ENCODE results near the gene CAMTA1. TPM values are rescaled to one million over a fixed set of nuclear protein-coding genes. Genes with fewer than 3 reads are reported as not detected.

CAMTA1 gene
- total RNA-seq, 2 donors from 2014 or later = 36.5 to 57.5 TPM

DNA sequence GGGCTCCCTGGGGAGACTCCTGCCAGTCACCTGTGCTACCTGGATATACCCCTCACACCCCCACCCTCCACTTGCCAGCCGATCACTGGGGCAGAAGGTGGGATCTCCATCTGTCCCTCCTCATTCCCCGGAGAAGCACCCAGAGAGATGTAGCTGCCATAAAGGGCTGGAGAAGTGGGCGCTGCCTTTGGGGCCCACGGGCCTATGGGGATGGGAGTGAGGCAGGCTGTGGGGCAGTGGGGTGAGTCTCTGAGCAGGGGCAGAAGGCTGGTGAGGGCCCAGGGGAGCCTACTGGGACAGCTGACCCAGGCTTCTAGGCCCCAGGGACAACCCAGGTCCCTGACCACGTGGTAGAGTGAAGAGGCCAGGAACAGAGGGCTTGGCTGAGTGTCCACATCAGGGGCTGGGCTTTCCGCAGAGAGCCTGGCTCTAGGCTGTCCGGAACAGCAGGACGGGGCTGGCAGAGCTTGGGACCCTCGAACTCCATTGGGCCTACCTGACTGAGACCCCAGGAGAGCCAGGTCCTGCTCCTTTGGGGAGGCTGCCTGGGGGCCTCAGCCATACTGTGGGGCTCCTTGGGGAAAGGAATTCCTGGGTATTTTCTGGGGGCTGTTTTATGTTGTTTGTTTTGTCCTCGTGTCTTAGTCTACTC, 780.0 kb downstream of the CAMTA1 start:
- no peaks in the 10 kb centered on the region for H3K4me1 Mint-ChIP-seq (ENCODE audit: low read depth in 2 of 2)

DNA sequence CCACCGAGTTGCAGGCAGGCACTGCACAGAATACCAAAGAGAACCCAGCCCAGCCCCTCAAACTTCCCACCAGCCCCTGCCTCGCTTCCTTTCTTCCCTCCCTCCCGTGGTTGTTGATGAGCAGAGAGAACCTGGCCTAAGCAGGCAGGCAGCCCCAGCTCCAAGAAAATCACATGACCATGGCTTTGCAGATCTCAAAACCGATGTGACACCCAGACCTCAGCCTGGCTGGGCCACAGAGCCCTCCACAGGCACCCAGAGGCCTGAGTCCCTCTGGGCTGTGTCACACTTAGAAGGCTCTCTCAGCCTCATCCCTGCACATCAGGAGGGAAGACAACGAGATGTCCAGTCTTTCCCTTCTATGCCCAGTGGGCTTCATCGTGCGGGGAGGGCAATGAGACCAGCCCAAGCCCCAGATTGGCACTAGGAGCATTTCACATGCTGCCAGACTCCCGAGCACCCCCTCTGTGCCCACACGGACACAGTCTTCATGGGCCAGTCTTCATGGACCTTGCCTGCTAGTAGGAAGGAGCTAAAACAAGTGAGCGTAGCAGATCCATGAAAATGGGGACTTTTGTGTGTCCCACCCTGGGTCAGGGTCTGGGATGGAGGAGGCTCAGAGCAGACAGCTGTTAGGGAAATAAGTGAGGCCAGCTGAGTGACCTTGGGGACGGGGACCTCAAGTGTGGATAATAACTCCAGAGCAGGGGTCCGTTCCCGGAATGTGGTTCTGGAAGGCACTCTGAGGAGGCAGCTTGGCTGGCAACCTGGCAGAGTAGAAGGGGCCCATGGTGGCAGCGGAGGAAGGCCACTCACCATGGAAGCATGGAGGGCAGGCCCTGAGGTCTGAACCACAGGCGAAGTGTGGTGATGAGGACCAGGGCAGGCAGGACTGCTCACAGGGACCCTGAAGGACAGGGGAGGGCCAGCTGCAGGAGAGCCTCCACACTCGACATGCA, 781.4 kb downstream of the CAMTA1 start:
- Mint-ChIP-seq H3K4me3 (no peak overlapping the region), H3K36me3 (no peaks in the 10 kb centered on the region), H3K9me3 (no peaks in the 10 kb centered on the region), H3K27ac (no peak overlapping the region), H3K27me3 (no peaks in the 10 kb centered on the region), H3K4me1 (ENCODE audit: low read depth in 2 of 2) (no peaks in the 10 kb centered on the region)
- ATAC-seq = peak in 1 of 2 donors; percentile 18
- DNase-seq (ENCODE audit: low spot score) = no peak

More for the DNA sequence above, 780.0 kb downstream of the CAMTA1 start:
- no peaks in the 10 kb centered on the region for H3K9me3 Mint-ChIP-seq
- ATAC-seq (no peak), DNase-seq (ENCODE audit: low spot score) (no peak)
- no peak overlapping the region for H3K27ac Mint-ChIP-seq
- H3K36me3 Mint-ChIP-seq = no peaks in the 10 kb centered on the region
- H3K27me3 Mint-ChIP-seq = no peaks in the 10 kb centered on the region
- no peak overlapping the region for H3K4me3 Mint-ChIP-seq

DNA sequence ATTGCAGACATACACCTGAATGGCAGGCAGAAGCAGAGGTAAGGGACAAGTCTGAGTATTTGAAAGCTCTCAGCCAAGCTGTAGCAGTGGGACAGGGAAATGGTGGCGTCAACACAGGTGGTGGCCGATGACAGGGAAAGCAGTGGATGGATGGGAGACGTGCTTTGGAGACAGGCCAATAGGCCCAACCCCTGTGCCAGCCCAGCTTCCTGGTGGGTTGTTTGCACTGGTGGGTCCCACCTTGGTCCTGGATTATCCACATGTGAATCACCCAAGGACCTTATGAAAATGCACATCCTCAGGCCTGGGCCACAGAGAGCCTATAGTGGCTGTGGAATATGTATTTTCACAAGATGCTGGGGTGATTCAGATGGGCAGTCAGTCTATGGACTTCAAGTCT, 782.1 kb downstream of the CAMTA1 start:
- H3K4me1 Mint-ChIP-seq (ENCODE audit: low read depth in 2 of 2) = no peaks in the 10 kb centered on the region
- ATAC-seq = peak in 1 of 2 donors; percentile 19
- H3K9me3 Mint-ChIP-seq = no peaks in the 10 kb centered on the region
- no peak overlapping the region for H3K27ac Mint-ChIP-seq
- no peaks in the 10 kb centered on the region for H3K36me3 Mint-ChIP-seq
- H3K4me3 Mint-ChIP-seq = no peak overlapping the region
- H3K27me3 Mint-ChIP-seq = no peaks in the 10 kb centered on the region
- no peak for DNase-seq (ENCODE audit: low spot score)

DNA sequence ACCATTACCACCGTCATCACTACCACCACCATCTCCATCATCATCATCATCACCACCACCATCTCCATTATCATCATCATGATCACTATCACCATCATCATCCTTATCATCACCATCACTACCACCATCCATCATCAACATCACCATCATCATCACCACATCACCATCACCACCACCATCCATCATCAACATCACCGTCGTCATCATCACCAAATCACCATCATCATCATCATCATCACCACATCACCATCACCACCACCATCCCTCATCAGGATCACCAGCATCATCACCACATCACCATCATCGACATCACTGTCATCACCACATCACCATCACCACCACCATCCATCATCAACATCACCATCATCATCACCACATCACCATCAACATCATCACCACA, 782.8 kb downstream of the CAMTA1 start:
- Mint-ChIP-seq H3K36me3 (no peaks in the 10 kb centered on the region), H3K27me3 (no peaks in the 10 kb centered on the region), H3K27ac (no peak overlapping the region), H3K9me3 (no peaks in the 10 kb centered on the region), H3K4me1 (ENCODE audit: low read depth in 2 of 2) (no peaks in the 10 kb centered on the region), H3K4me3 (no peak overlapping the region)
- DNase-seq (ENCODE audit: low spot score) (no peak), ATAC-seq (no peak)

DNA sequence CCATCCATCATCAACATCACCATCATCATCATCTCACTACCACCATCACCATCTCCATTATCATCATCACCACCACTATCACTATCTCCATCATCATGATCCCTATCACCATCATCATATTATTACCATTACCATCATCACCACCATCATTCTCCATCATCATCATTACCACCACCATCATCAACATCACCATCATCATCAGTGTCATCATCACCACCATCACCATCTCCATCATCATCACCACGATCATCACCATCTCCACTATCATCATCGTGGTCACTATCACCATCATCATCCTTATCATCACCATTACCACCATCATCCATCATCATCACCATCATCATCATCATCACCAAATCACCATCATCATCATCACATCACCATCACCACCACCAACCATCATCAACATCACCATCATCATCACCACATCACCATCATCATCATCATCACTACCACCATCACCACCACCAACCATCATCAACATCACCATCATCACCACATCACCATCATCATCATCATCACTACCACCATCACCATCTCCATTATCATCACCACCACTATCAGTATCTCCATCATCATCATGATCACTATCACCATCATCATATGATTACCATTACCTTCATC, 783.8 kb downstream of the CAMTA1 start:
- no peaks in the 10 kb centered on the region for H3K36me3 Mint-ChIP-seq
- H3K27ac Mint-ChIP-seq = no peak overlapping the region
- ATAC-seq (no peak), DNase-seq (ENCODE audit: low spot score) (no peak)
- no peaks in the 10 kb centered on the region for H3K27me3 Mint-ChIP-seq
- no peaks in the 10 kb centered on the region for H3K4me1 Mint-ChIP-seq (ENCODE audit: low read depth in 2 of 2)
- H3K4me3 Mint-ChIP-seq = no peak overlapping the region
- H3K9me3 Mint-ChIP-seq = no peaks in the 10 kb centered on the region

DNA sequence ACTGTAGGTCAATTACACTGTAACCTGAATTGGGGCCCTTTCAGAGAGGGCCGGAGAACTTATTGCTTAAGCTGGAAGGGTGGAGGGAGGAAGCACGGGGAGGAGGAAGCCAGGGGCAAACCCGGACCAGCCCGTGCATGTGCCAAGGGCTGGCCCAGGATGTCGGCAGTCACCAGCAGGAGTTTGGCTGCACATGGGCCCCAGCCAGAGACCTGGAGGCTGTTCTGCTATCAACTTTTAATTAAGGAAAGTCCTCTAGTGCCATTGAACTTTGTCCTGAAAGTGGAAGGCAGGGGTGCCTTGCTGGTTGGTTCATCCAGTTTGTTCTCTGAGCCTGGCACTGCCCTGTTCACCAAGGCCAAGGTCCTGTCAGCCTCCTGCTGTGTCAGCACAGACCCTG, 785.1 kb downstream of the CAMTA1 start:
- H3K4me1 Mint-ChIP-seq (ENCODE audit: low read depth in 2 of 2) = no peaks in the 10 kb centered on the region
- no peaks in the 10 kb centered on the region for H3K9me3 Mint-ChIP-seq
- ATAC-seq (no peak), DNase-seq (ENCODE audit: low spot score) (no peak)
- no peak overlapping the region for H3K4me3 Mint-ChIP-seq
- H3K27ac Mint-ChIP-seq = no peak overlapping the region
- H3K27me3 Mint-ChIP-seq = no peaks in the 10 kb centered on the region
- no peaks in the 10 kb centered on the region for H3K36me3 Mint-ChIP-seq

DNA sequence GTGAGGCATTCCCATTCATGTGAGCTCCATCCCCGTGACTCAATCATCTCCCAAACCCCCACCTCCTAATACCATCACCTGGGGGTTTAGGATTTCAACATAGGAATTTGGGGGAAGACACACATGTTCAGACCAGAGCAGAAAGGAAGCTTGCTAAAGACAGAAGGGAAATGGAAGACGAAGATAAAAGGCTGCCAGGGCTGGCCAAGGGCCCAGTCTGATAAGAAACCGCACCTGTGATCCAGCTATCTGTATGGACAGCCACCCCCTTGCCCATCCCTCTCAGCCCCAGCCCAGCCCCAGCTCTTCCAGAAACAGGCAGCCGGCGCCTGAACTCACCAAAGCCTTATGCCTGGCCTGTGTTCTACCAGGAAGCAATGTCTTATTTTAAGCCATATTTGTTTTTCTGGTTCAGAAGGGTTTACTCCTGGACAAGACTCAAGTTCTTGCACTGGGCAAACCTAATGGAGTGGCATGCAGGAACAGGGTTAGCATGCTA, 787.4 kb downstream of the CAMTA1 start:
- no peaks in the 10 kb centered on the region for H3K9me3 Mint-ChIP-seq
- DNase-seq (ENCODE audit: low spot score) (no peak), ATAC-seq (no peak)
- H3K4me1 Mint-ChIP-seq (ENCODE audit: low read depth in 2 of 2) = no peaks in the 10 kb centered on the region
- no peak overlapping the region for H3K27ac Mint-ChIP-seq
- H3K4me3 Mint-ChIP-seq = no peak overlapping the region
- H3K36me3 Mint-ChIP-seq = no peaks in the 10 kb centered on the region
- H3K27me3 Mint-ChIP-seq = peaks cover 0 to 5% of the 10 kb centered on the region in 2 donors

DNA sequence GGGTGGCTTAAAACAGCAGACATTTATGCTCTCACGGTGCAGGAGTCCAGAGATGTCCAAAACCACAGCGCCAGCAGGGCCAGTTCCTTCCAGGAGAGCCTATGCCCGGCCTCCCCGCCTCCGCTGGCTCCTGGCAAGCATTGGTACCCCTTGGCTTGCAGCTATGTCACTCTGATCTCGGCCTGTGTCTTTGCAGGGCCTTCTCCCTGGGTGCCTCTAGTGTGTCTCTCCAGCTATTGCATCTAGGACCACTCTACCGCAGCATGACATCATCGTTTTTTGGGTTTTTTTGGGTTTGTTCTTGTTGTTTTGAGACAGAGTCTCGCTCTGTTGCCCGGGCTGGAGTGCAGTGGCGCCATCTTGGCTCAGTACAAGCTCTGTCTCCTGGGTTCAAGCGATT, 788.2 kb downstream of the CAMTA1 start:
- H3K9me3 Mint-ChIP-seq = no peaks in the 10 kb centered on the region
- H3K4me3 Mint-ChIP-seq = no peak overlapping the region
- H3K27me3 Mint-ChIP-seq = peaks cover 0 to 5% of the 10 kb centered on the region in 2 donors
- no peak overlapping the region for H3K27ac Mint-ChIP-seq
- H3K36me3 Mint-ChIP-seq = no peaks in the 10 kb centered on the region
- H3K4me1 Mint-ChIP-seq (ENCODE audit: low read depth in 2 of 2) = no peaks in the 10 kb centered on the region
- DNase-seq (ENCODE audit: low spot score) (no peak), ATAC-seq (no peak)

DNA sequence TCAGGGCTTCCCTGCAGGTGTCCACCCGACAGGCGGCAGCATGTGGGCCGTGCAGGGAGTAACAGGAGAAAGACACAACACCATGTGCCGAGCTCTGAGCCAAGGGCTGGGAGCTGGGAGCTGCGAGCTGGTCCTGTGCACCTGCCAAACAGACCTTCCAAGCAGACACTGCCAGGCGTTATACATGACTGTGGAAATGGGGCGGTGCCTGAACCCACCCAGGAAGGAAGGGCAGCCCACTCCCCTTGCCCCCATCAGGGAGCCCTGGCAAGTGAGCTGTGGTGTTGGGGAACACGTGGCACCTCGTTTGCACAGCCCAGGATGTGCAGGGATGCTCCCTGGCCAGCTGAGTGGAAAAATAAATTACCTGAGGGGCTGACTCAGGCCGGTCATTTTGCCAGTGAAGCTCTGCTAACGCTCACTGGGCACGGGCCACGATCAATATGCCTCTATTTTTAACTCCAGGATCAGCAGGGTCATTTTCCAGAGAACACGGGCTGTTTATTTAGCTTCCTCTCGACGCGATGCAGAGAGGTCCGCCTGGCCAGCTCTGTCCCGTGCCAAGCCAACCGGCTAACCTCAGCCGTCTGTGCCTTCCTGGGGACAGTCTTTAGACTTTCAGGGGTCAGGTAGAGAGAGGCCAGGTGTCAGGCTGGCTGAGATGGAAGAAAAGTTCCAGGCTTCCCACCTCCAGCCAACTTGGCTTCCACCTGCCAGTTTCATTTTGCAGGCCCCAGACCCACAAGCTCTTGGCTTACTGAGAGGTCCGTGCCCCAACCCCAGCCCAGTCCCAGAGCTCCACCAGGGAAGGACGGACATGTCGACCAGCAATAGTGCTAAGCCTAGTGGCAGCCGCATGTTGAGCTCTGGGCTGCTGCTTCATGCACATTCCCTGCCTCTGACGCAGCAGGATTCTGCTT, 789.1 kb downstream of the CAMTA1 start:
- Mint-ChIP-seq H3K27me3 (peaks cover 0 to 5% of the 10 kb centered on the region in 2 donors), H3K9me3 (no peaks in the 10 kb centered on the region), H3K27ac (no peak overlapping the region), H3K4me3 (no peak overlapping the region), H3K4me1 (ENCODE audit: low read depth in 2 of 2) (no peaks in the 10 kb centered on the region), H3K36me3 (no peaks in the 10 kb centered on the region)
- ATAC-seq (no peak), DNase-seq (ENCODE audit: low spot score) (no peak)

DNA sequence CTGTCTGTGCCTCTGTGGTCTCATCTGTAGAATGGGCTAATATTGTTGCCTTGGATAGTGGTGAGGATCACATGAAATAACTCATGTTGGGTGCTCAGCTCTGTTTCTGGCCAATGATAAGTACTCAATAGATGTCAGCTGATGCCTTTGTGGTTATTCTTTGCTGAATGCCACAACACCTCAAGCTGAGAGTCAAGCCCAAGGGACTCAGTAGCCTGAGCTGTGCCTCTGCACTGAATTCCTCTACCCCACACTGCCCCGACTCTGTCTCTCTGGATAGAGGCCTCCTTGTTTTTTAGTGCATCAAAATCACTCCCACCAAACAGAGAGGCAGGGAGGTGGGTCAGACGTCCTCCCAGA, 789.8 kb downstream of the CAMTA1 start:
- no peak overlapping the region for H3K27ac Mint-ChIP-seq
- H3K36me3 Mint-ChIP-seq = no peaks in the 10 kb centered on the region
- H3K27me3 Mint-ChIP-seq = peaks cover 0 to 5% of the 10 kb centered on the region in 2 donors
- H3K4me3 Mint-ChIP-seq = no peak overlapping the region
- no peak for DNase-seq (ENCODE audit: low spot score)
- H3K9me3 Mint-ChIP-seq = no peaks in the 10 kb centered on the region
- ATAC-seq = no peak
- no peaks in the 10 kb centered on the region for H3K4me1 Mint-ChIP-seq (ENCODE audit: low read depth in 2 of 2)

DNA sequence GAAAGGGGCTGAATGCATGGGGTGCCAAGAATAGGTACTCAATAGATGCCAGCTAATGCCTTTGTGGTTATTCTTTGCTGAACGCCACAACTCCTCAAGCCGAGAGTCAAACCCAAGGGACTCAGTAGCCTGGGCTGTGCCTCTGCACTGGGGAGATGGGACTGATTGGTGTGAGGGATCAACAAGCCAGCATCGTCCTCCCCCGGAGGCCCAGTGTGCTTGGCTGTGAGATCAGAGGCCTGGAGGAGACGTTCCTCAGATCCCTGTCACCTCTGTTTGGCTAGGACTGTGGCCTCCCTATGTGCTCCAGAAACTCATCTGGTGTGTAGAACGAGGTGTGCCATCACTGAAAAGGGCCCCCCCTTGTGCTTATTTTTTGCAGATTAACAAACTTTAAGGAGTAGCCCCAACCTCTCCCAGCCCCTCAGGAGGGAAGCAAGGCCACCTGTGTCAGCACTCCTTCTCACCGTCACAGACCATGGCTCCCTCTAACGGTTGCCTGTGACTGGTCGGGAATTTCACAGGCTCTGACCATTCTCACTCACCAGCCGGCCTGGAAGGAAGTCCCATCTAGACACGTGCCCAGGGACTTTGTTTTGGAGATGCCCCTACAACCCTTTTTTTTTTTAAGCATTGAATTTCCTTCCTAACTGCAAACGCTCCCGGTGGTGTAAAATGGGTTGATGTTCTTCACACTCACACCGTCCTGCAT, 791.8 kb downstream of the CAMTA1 start:
- DNase-seq (ENCODE audit: low spot score) (peak; percentile 34), ATAC-seq (no peak)
- peaks cover 0 to 5% of the 10 kb centered on the region in 2 donors for H3K27me3 Mint-ChIP-seq
- H3K36me3 Mint-ChIP-seq = no peaks in the 10 kb centered on the region
- H3K4me1 Mint-ChIP-seq (ENCODE audit: low read depth in 2 of 2) = no peaks in the 10 kb centered on the region
- no peak overlapping the region for H3K27ac Mint-ChIP-seq
- H3K9me3 Mint-ChIP-seq = no peaks in the 10 kb centered on the region
- H3K4me3 Mint-ChIP-seq = no peak overlapping the region

DNA sequence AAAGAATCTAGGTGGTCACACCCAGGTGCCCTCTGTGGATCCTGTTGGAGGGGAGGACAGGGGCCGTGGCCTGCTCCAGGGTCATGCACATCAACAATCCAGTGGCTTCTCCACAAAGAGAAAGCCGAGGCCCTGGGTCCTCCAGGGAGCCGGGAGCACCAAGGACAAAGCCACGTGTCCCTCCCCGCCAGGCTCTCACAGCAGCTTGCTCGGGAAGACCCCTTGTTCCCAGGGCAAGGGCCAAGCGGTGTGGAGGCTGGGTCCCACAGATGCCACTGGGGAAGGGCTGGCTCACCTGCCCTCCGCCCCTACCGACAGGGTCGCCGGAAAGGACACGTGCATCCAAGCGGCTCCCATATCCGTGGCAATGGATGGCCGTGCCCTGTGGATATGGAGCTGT, 793.0 kb downstream of the CAMTA1 start:
- Mint-ChIP-seq H3K36me3 (no peaks in the 10 kb centered on the region), H3K27me3 (peaks cover 0 to 5% of the 10 kb centered on the region in 2 donors), H3K4me3 (no peak overlapping the region), H3K27ac (no peak overlapping the region), H3K4me1 (ENCODE audit: low read depth in 2 of 2) (no peaks in the 10 kb centered on the region), H3K9me3 (no peaks in the 10 kb centered on the region)
- DNase-seq (ENCODE audit: low spot score) (peak; percentile 53), ATAC-seq (no peak)

DNA sequence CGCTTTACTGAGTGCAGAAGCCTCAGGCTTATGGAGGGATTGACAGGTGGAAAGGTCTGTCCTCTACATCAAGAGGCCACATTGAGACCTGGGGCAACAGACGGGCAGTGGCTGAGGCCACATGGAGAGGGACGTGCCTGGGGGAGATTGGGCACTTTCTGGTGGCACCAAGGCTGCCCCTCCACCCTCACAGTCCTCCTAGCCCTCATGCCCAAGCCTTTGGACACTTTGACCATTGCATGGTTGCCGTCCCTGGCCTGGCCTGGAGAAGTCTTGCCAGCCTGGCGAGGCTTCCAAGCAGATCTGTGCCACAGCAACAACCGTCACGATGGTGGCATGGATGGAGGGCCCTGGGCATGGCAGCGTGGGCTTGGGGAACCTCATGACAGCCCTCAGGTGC, 793.8 kb downstream of the CAMTA1 start:
- Mint-ChIP-seq H3K36me3 (no peaks in the 10 kb centered on the region), H3K9me3 (no peaks in the 10 kb centered on the region), H3K4me1 (ENCODE audit: low read depth in 2 of 2) (no peaks in the 10 kb centered on the region), H3K27me3 (peaks cover 0 to 5% of the 10 kb centered on the region in 2 donors), H3K27ac (no peak overlapping the region), H3K4me3 (no peak overlapping the region)
- DNase-seq (ENCODE audit: low spot score) (peak; percentile 42), ATAC-seq (peak in 1 of 2 donors; percentile 4)

All from natural killer cell treated with Interleukin-12 subunit alpha and Interleukin-12 subunit beta and Interleukin-15 and Interleukin-18, amount 100 ng/mL, for 72 hours (primary cell).